ENCODE data around the gene NEK10.

DNA sequence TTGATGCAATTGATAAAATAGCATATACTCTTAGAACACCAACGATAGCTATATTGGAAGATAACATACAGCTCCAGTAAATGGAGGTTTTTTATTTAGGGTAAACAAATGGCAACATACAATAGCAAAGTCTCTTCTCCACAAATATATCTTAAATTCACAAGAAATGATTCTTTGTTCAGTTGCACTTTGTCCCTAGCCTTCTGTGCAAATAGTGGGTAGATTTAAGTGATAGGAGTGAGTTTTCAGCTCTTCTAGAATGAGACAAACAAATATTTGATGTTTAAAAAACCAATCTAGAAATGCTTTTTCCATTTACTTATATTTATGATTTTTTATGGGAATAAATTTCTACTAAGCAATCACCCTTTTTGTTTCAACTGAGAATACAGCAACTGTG lies 253.8 kb downstream of the NEK10 start:
- TF ChIP-seq, protein P1, sequence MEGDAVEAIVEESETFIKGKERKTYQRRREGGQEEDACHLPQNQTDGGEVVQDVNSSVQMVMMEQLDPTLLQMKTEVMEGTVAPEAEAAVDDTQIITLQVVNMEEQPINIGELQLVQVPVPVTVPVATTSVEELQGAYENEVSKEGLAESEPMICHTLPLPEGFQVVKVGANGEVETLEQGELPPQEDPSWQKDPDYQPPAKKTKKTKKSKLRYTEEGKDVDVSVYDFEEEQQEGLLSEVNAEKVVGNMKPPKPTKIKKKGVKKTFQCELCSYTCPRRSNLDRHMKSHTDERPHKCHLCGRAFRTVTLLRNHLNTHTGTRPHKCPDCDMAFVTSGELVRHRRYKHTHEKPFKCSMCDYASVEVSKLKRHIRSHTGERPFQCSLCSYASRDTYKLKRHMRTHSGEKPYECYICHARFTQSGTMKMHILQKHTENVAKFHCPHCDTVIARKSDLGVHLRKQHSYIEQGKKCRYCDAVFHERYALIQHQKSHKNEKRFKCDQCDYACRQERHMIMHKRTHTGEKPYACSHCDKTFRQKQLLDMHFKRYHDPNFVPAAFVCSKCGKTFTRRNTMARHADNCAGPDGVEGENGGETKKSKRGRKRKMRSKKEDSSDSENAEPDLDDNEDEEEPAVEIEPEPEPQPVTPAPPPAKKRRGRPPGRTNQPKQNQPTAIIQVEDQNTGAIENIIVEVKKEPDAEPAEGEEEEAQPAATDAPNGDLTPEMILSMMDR (IDR thresholded peaks at IDR 0.05): no peak
- no peak for TF ChIP-seq POLR2A (IDR thresholded peaks at IDR 0.05)

Data from lower leg skin (tissue), 3 donors.